Stimulated activated CD4-positive, alpha-beta T cell treated with anti-CD3 and anti-CD28 coated beads, Interleukin-4, amount 100 ng/mL, for 1 hour (primary cell): ENCODE data around the gene OSBPL9.
"Not testable (repeated sequence)": the region's sequence is repeated elsewhere in the genome, so short reads cannot be mapped to it uniquely, and the experiment has no call there.

ENCODE experiments used
- DNase-seq: peaks from one replicate; pipeline ENCODE4 v3.0.0-alpha.2; 2020

Gene OSBPL9

GRCh38 chr1:51716746-51717145 lies 99.9 kb downstream of the OSBPL9 start:
- no peak for DNase-seq

GRCh38 chr1:51717842-51718241 lies 101.0 kb downstream of the OSBPL9 start:
- DNase-seq, result no peak

- no peak for DNase-seq
Observed at GRCh38 chr1:51719146-51719545, 102.3 kb downstream of the OSBPL9 start.

- no peak for DNase-seq
Observed at GRCh38 chr1:51724797-51725196, 107.9 kb downstream of the OSBPL9 start.

- no peak for DNase-seq
Observed at GRCh38 chr1:51726051-51726450, 109.2 kb downstream of the OSBPL9 start.

GRCh38 chr1:51726544-51727225 lies 109.8 kb downstream of the OSBPL9 start:
- no peak for DNase-seq

GRCh38 chr1:51727366-51727765 lies 110.5 kb downstream of the OSBPL9 start:
- no peak for DNase-seq

- DNase-seq, result no peak
Observed at GRCh38 chr1:51728611-51729155, 111.8 kb downstream of the OSBPL9 start.

GRCh38 chr1:51729156-51729823 lies 112.4 kb downstream of the OSBPL9 start:
- DNase-seq, result peak; percentile 92

- no peak for DNase-seq
Observed at GRCh38 chr1:51729824-51730301, 113.0 kb downstream of the OSBPL9 start.

GRCh38 chr1:51731998-51732397 lies 115.1 kb downstream of the OSBPL9 start:
- DNase-seq, result no peak

- no peak for DNase-seq
Observed at GRCh38 chr1:51732701-51733425, 116.0 kb downstream of the OSBPL9 start.

- not testable (repeated sequence) for DNase-seq
Observed at GRCh38 chr1:51733426-51733774, 116.5 kb downstream of the OSBPL9 start.

- no peak for DNase-seq
Observed at GRCh38 chr1:51733793-51734522, 117.1 kb downstream of the OSBPL9 start.

- no peak for DNase-seq
Observed at GRCh38 chr1:51734896-51735745, 118.2 kb downstream of the OSBPL9 start.

- no peak for DNase-seq
Observed at GRCh38 chr1:51735746-51736254, 118.9 kb downstream of the OSBPL9 start.

GRCh38 chr1:51736702-51737101 lies 119.8 kb downstream of the OSBPL9 start:
- DNase-seq, result no peak

- no peak for DNase-seq
Observed at GRCh38 chr1:51738681-51739080, 121.8 kb downstream of the OSBPL9 start.

- no peak for DNase-seq
Observed at GRCh38 chr1:51740652-51741051, 123.8 kb downstream of the OSBPL9 start.

- no peak for DNase-seq
Observed at GRCh38 chr1:51741121-51741681, 124.3 kb downstream of the OSBPL9 start.
